ENCODE measurements around the gene EYA4.

The EYA4 gene

DNA sequence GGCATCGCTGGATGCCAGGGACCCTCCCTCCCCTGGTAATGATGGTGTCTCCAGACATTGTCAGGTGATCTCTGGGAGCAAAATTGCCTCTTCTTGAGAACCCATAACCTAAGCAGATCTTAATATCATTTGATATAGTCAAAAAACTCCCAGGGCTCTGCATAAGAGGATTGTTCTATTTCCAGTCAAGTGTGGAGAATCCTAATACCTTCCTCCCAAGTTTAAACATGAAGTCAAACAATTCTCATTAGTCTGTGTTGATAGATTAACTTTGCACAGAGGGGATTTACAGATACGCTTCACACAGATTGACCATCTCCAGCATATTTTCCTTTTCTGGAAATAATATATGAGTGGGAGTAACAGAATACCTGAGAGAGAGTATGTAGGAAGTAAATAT lies 10.5 kb downstream of the EYA4 start:
- H3K4me3 ChIP-seq (ENCODE audit: low read depth in 1 of 2, low read length in 1 of 2) = no peak overlapping the region
- no peaks in the 10 kb centered on the region for H3K4me1 ChIP-seq (ENCODE audit: control insufficient read depth in 1 of 2, insufficient read depth in 1 of 2, low read depth in 1 of 2, low read length in 1 of 2)
- H3K9me3 ChIP-seq = no peaks in the 10 kb centered on the region
- H3K36me3 ChIP-seq = no peaks in the 10 kb centered on the region
- H3K27ac ChIP-seq = no peak overlapping the region
- H3K27me3 ChIP-seq = peaks cover 5% of the 10 kb centered on the region
- TF ChIP-seq, protein P1, sequence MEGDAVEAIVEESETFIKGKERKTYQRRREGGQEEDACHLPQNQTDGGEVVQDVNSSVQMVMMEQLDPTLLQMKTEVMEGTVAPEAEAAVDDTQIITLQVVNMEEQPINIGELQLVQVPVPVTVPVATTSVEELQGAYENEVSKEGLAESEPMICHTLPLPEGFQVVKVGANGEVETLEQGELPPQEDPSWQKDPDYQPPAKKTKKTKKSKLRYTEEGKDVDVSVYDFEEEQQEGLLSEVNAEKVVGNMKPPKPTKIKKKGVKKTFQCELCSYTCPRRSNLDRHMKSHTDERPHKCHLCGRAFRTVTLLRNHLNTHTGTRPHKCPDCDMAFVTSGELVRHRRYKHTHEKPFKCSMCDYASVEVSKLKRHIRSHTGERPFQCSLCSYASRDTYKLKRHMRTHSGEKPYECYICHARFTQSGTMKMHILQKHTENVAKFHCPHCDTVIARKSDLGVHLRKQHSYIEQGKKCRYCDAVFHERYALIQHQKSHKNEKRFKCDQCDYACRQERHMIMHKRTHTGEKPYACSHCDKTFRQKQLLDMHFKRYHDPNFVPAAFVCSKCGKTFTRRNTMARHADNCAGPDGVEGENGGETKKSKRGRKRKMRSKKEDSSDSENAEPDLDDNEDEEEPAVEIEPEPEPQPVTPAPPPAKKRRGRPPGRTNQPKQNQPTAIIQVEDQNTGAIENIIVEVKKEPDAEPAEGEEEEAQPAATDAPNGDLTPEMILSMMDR (IDR thresholded peaks at IDR 0.05) = no peak

- TF ChIP-seq, protein P1 (IDR thresholded peaks at IDR 0.05) = no peak
- Histone ChIP-seq H3K27me3 (no peaks in the 10 kb centered on the region), H3K9me3 (no peaks in the 10 kb centered on the region), H3K36me3 (no peaks in the 10 kb centered on the region), H3K4me3 (ENCODE audit: low read depth in 1 of 2, low read length in 1 of 2) (no peak overlapping the region), H3K27ac (no peak overlapping the region), H3K4me1 (ENCODE audit: control insufficient read depth in 1 of 2, insufficient read depth in 1 of 2, low read depth in 1 of 2, low read length in 1 of 2) (no peaks in the 10 kb centered on the region)
These were observed 13.5 kb downstream of the EYA4 start for GRCh38 chr6:133254552-133255228.

DNA sequence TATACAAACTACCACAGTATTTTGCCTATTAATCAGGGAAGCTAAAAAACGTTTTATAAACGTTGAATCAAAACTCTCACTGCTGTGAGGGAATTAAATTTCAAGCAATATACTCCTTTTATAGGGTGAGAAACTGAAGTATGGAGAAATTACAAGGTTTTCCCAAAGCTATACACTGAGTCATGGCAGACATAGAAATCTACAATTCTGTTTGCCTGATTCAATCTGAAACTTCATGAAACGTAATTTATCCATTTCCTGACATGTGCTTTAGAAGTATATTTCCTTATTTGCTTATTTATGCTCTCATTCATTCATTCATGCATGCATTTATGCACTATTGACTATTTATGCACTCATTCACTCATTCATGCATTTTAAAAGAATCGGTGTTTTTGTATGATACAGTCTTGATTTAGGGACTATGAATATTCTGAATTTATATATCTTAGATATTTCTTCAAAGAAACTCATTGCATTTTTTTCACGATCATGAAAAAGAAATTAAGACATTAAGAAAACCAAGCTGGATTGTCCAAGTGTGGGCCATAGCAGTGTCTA lies 16.5 kb downstream of the EYA4 start:
- TF ChIP-seq, protein P1 (IDR thresholded peaks at IDR 0.05) = no peak
- Histone ChIP-seq H3K9me3 (no peaks in the 10 kb centered on the region), H3K4me1 (ENCODE audit: control insufficient read depth in 1 of 2, insufficient read depth in 1 of 2, low read depth in 1 of 2, low read length in 1 of 2) (no peaks in the 10 kb centered on the region), H3K36me3 (no peaks in the 10 kb centered on the region), H3K27ac (no peak overlapping the region), H3K4me3 (ENCODE audit: low read depth in 1 of 2, low read length in 1 of 2) (no peak overlapping the region), H3K27me3 (no peaks in the 10 kb centered on the region)

DNA sequence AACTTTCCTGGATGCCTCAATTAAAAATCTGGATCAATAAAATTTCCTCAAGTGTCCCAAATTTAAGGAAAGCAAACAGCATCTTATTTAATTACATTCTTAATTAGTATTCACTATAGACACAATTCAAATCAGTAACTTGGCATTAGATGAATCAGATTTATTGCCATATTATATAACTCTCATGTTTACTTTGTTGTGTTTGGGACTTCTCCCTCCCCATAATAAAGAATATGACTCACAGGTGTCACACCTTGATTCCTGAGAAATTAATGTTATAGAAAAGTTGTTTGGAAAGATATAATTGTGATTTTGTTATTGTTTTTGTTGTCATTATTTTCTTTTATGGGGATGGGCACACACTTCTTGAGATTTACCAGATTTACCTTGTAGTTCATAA lies 18.4 kb downstream of the EYA4 start:
- H3K4me3 ChIP-seq (ENCODE audit: low read depth in 1 of 2, low read length in 1 of 2) = no peak overlapping the region
- H3K9me3 ChIP-seq = no peaks in the 10 kb centered on the region
- no peak overlapping the region for H3K27ac ChIP-seq
- no peaks in the 10 kb centered on the region for H3K4me1 ChIP-seq (ENCODE audit: control insufficient read depth in 1 of 2, insufficient read depth in 1 of 2, low read depth in 1 of 2, low read length in 1 of 2)
- H3K27me3 ChIP-seq = no peaks in the 10 kb centered on the region
- H3K36me3 ChIP-seq = no peaks in the 10 kb centered on the region
- TF ChIP-seq, protein P1 (IDR thresholded peaks at IDR 0.05) = no peak

DNA sequence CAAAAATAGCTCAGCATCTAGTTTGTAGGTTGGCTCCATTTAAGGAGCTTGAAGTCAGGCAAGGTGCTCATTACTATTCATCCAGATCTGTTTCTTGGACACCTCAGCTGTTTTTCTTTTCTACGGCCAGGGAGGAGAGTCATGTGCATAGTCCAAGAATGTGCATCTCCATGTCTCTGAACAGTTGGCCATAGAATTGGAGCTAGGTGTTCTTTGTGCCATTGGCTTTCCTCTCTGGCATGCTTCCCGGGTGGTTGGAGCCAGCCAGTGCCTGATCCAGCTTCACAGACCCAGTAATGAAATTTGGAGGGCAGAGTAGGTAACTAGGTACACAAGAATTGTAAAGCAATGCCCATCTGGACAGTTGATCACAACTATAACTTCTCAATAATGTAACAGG lies 21.6 kb downstream of the EYA4 start:
- no peak overlapping the region for H3K27ac ChIP-seq

More for the DNA sequence above, 21.6 kb downstream of the EYA4 start:
- no peaks in the 10 kb centered on the region for H3K4me1 ChIP-seq (ENCODE audit: control insufficient read depth in 1 of 2, insufficient read depth in 1 of 2, low read depth in 1 of 2, low read length in 1 of 2)
- TF ChIP-seq, protein P1 (IDR thresholded peaks at IDR 0.05) = no peak
- no peaks in the 10 kb centered on the region for H3K27me3 ChIP-seq
- no peaks in the 10 kb centered on the region for H3K9me3 ChIP-seq
- no peak overlapping the region for H3K4me3 ChIP-seq (ENCODE audit: low read depth in 1 of 2, low read length in 1 of 2)
- H3K36me3 ChIP-seq = no peaks in the 10 kb centered on the region

All from neutrophil (primary cell).